Stimulated activated CD8-positive, alpha-beta memory T cell treated with anti-CD3 and anti-CD28 coated beads, Interleukin-12 subunit alpha, Interleukin-12 subunit beta, amount 100 ng/mL, for 24 hours (primary cell): ENCODE data around the gene YLPM1.

Source experiments
- DNase-seq: peaks from one replicate; pipeline ENCODE4 v3.0.0-alpha.2; 2020; ENCODE audit errors: extremely low read depth

The YLPM1 gene

GRCh38 chr14:74868739-74869138, 105.6 kb downstream of the YLPM1 start:
- DNase-seq, result no peak

GRCh38 chr14:74871819-74872218, 108.7 kb downstream of the YLPM1 start:
- DNase-seq, result no peak

GRCh38 chr14:74875204-74875603, 112.1 kb downstream of the YLPM1 start:
- no peak for DNase-seq

GRCh38 chr14:74875941-74876913, 113.1 kb downstream of the YLPM1 start, which contains the start of gene PROX2:
Gene PROX2 (minus strand): TSS chr14:74876145. CDS start chr14:74863834, 12,311 bp downstream.
- DNase-seq, result no peak

GRCh38 chr14:74879427-74880182, 116.5 kb downstream of the YLPM1 start:
- no peak for DNase-seq

- DNase-seq, result peak; percentile 71
Measured at GRCh38 chr14:74881431-74882102, 118.5 kb downstream of the YLPM1 start, which contains the start of gene DLST. Gene DLST (plus strand): TSS chr14:74881916. CDS start chr14:74881954, 38 bp downstream.

- DNase-seq, result no peak
Measured at GRCh38 chr14:74882103-74882920, 119.2 kb downstream of the YLPM1 start.
